ENCODE measurements around the gene DDX56.
A peak's percentile ranks its signal among the peaks of the same experiment; 100 is the strongest.
"Not testable (repeated sequence)": the region's sequence is repeated elsewhere in the genome, so short reads cannot be mapped to it uniquely, and the experiment has no call there.

The DDX56 gene

DNA sequence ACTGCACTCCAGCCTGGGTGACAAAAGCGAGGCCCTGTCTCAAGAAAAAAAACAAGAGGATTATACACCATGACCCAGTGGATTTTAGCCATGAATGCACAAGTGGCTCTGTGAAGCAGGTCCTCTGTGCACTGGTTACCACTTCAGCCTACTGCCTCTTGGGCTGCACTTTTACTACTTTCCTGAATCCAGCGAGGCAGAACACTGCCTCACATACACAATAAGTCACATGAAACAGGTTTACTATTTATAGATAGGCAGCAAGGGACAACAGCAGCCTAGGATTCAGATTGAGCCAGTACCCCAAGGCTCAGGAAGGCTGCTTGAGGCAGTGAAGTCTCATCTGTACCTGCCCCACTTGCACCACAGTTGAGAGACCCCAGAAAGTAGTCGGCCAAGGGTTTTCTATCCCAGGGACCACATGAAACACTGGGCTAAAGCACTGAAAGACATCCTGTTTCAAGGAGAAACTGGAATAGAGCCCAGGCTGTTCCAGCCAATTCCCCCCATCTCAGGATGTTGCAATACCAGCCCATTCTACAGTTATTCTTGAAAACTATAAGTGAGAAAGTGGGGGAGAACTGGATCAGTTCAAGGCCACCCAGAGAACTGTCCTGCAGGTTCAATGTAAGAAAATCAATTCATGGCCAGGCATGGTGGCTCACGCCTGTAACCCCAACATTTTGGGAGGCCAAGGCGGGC lies 22.4 kb upstream of the DDX56 start:
- peak; percentile 89 for DNase-seq

DNA sequence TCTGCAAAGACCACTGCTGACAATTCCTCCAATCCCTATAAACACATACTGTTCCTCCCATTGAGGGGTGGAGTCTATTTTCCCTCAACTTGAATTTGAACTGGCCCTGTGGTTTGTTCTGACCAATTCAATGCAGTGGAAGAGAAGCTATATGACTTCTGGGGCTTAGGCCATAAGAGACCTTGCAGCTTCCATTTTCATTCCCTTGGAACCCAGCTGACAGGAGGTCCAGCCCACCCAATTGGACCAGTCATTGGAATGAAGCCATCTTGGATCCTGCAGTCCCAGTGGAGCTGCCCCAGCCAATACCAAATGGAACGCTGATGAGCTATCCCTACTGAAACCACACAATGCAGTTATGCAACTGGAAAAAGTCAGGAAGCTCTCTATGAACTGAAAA lies 17.2 kb upstream of the DDX56 start:
- DNase-seq, result no peak

DNA sequence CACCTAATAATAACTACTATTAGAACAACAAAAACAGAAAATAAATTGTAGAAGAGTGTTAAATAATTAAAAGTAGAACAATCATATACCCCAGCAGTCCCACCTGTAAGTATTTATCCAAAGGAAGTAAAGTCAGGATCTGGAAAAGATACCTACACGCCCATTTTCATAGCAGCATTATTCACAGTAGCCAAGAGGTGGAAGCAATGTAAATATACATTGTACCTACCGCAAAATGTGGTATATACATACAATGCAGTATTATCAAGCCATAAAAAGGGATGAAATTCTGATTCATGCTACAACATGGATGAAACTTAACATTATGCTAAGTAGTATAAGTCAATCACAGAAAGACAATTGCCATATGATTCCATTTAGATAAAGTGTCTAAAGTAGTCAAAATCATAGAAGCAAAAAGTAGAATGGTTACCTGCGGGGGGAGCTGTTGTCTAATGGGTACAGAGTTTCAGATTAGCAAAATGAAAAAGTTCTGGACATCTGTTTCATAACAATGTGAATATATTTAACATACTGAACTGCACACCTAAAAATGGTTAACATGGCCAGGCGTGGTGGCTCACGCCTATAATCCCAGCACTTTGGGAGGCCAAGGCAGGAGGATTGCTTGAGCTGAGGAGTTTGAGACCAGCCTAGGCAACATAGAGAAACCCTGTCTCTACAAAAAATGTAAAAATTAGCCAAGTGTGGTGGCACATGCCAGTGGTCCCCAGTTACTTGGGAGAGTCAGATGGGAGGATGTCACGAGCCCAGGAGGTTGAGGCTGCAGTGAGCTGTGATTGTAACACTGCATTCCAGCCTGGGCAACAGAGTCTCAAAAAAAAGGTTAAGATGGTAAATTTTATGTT lies 14.4 kb upstream of the DDX56 start:
- peak; percentile 66 for DNase-seq

DNA sequence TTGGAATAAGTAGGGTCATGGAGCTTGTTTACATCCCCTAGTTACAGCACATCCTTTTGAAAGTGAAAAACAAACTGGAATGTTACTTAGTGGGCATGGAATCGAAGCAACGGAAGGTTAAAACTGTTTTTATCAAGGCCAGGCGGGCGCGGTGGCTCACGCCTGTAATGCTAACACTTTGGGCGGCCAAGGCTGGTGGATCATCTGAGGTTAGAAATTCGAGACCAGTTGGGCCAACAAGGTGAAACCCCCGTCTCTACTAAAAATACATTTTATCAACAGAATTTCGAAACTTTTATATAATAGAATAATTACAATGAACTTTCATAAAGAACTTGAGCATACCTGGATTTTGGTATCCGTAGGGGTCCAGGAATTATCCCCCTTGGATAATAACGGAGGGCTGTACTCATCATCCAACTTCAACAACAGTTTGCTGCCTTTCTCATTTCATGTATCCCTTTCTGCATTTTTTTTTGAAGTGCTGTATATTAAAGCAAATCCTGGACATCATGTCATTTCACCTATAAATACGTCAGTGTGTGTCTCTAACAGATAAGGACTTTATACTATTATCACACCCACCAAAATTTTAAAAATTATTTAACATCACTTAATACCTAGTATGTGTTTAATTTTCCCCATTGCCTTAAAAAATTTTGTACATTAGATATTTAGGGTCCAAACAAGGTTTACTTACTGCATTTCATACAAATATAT lies 9.6 kb upstream of the DDX56 start:
- no peak for DNase-seq

DNA sequence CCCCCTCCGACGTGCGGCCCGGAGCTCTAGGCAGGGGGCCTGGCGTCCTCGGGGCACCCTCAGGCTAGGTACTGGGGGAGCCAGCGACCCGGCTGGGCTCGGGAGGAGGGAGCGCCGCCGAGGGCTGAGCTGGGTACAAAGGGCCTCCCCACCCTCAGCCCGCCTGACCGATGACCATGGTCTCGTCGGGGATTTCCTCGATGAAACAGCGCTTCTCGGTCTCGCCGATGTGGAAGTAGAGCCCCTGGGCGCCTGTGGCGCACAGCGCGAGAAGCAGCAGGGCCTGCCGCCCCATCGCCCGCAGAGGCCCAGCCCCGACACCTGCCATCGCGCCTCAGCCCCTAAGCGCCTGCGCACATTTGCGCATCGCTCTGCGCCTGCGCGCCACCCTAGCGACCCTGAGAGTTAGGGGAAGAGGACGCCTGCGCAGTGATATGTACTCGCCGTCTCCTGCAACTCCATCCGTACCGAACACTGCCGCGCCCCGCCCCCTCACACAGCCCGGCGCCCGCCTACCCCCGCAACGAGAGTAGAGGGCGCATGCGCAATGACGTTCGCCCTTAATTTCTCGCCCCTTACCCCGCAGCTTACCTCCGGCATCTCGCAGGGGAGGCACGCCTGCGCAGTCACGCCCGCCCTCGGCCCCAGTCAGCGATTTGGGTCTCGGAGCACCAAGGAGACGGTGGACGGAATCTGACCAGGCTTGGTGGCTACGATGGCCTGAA lies 8.3 kb upstream of the DDX56 start, which contains the start of gene TMED4:
TMED4 (minus strand) TSS at position 353 of the 725 bp plus-strand sequence; CDS start at position 328, 25 bp downstream.
- DNase-seq, result peak; percentile 100

DNA sequence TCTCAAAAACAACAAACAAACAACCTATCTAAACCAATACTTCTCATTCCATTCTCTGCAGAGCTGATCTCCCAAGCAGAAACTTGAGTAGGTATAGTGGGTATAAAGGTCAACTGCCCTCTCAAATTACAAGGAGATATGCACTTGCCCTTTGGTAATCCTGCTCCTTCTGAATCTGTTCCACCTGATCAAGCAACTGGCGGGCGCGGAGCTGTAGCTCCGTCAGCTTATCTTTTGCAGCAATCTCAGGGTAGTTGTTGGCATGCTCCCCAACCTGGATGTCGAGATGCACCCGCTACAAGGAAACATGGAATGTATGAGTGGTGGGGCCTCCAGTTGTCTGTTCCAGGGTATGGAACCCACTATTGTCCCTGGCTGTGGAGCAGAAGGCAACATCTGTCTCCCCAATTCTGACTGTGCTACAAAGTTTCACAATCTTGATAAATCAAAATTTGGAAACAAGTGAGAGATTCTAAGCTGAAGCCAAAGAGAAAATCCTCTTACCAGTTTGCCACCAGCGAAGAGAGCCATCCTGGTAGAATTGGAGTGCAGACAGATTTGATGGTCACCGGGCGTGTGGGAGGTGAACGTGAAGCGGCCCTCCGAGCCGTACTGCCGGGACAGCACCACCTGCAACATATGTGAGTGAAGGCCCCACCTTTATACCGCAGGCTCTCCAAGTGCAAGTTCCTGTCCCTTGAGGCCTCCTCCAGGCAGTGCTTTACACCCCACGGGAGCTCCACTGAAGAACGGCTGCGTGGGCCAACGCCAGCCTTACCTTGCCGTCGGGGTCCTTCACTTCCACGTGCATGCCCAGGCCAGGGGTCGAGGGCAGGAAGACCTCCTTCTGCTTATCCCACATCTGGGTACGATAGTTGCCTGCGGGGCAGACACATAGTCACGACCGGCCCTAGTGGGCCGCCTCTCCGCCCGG lies 7.5 kb upstream of the DDX56 start:
- DNase-seq, result peak; percentile 67

DNA sequence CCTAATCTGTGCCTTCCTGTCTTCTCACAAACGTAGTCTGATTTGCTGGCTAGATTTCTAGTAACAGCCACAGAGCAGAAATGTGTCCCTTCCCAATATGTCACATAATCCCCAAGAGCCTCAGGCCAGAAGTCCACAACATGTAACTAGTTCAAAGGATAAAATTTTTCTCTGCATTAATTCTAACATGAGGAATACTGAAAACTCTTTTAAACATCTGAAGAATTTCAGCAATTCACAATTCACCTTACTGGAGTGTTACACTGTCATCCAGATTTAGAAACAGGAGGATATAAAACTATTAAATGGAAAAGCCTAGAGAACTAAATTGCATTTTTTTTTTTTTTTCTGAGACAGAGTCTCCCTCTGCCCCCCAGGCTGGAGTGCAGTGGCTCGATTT lies 2.5 kb upstream of the DDX56 start:
- DNase-seq, result no peak

DNA sequence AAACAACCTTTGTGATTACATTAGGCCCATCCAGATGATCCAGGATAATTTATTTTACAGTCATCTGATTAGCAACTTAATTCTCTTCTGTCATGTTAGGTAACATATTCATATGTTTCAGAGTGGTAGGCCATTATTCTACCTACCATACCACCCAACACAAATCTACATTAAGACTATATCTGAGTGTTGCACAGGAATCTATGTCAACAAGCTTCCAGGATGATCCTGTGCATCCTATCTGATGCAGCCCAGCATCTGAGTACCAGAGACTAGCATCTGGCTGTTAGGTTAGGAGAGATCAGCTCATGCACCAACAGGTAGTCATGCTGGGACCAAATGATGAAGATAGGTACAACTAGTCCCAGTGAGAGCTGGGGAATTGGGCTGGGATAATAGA lies 1.3 kb upstream of the DDX56 start:
- no peak for DNase-seq

DNA sequence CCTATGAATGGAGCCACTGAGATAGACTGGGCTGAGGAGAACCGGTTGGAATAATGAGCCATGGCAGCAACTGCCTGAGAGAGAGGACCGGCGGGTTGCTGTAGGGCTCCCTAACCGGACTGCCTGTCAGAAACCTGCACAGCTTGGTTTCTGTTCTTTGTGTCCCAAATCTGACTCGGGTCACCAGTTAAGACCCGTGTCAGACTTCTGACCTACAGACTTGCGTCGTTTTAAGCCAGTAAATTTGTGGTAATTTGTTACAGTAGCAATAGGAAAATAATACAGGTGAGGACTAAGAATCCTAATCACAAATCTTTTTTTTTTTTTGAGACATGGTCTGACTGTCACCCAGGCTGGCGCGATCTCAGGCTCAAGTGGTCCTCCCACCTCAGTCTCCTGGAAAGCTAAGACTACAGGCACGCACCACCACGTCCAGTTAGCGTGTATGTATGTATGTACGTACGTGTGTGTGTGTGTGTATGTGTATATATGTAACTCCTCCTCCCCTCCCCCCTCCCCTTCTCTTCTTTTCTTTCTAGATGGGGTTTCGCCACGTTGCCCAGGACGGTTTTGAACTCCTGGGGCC lies 672 bp upstream of the DDX56 start:
- no peak for DNase-seq

DNA sequence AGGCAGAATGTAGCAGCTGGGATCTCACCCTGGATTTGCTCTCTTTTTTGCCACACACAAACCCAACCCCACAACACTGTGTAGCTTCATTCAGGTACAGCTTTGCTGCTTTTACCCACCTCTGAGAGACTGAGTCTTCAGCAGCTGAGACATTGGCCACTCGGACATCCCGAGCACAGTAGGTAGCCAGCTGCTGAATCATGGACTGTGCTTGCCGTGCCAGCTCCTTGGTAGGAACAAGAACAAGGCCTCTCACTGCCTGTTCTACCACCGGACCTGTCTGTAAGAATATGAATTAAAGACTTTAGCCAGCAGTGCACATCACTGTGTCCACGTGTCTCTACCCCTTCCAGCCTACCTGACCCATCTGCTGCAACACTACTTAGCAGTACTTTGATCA lies 937 bp downstream of the DDX56 start:
- DNase-seq, result no peak

DNA sequence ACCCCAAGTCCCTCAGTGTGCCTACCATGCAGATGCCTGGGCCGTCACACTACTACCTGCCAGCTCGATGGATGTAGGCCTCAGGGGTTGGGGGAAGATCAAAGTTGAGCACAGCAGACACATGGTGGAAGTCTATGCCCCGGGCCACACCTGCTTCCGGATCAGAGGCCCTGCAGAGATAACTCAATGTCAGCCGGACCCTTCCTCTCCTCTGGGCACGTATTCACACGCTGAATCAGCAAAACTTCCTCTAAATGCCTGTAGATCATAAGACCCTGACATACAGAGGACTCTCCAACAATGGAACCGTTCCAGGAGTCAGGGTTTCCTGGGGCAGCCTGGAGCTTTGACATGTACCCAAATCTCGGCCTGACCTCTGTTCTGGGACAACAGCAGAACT lies 3.7 kb downstream of the DDX56 start:
- DNase-seq, result no peak

DNA sequence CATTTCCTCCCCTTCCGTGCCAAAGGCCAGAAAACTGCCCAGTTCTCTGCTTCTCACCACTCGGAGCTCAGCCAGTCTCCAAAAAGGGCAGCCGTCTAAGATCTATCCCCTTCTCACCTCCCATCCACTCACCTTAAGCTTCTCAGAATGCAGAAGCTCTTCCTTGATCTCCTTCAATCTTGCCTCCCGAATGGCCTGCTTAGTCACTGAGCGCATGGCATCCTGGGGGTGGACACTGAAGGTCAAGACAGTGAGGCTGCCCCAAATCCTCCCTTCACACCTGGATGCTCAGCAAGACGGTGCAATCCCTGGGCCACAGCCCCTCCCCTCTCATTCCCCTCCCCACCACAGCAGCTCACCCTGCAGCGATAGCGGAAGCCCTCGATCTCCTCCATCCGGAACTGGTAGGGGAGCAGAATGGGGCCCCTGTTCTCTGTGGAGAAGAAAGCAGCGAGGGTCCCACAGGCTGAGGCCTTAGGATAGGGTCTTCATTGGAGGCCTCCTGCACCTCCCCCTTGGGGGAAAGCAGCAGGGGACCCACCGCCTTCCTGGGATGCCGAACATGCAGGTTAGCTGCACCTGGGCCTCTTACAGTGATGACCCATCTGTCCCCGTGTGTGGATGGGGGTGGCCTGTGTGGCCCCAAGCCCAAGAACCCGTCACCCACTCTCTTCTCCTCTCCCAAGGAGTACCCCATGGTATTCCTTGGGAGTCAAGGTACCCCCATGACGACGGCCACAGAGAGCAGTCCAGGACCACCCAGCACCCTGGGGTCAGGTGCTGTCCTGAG lies 4.7 kb downstream of the DDX56 start:
- DNase-seq, result no peak

DNA sequence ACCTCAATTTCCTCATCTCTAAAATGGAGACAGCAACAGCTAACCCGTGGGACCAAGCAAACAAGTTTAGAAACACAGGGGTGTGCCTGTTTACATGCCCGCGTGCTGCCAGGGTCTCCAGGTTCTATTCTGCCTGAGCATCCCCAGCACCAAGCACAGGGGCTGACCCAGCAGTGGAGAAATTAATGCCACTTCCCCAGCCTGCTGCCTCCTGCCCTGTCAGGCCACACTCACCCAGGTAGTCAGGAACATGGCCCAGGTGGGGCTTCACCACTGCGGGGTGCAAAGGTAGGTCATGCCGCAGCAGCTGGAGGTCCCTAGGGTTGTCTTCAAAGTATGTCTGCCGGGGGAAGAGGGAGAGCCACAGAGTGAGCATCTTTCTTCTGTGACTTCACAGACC lies 5.8 kb downstream of the DDX56 start:
- no peak for DNase-seq

DNA sequence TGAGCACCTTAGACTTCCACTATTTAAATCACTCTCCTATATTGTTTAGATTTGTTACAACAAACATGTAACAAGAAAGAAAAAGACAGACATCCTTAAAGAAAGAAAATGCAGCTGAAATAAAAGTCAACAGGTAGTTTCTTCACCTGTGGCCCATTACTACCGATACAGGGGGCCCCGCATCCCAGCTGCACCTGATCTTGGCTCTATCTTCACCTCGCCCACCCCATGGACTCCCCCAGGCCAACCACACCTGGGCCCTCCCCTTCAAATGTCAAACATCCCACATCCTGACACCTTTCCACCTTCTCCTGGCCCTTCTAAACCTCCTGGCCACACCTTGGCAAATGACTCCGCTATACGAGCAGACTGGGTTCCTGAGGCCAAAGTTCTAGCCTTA lies 7.0 kb downstream of the DDX56 start:
- DNase-seq, result no peak

DNA sequence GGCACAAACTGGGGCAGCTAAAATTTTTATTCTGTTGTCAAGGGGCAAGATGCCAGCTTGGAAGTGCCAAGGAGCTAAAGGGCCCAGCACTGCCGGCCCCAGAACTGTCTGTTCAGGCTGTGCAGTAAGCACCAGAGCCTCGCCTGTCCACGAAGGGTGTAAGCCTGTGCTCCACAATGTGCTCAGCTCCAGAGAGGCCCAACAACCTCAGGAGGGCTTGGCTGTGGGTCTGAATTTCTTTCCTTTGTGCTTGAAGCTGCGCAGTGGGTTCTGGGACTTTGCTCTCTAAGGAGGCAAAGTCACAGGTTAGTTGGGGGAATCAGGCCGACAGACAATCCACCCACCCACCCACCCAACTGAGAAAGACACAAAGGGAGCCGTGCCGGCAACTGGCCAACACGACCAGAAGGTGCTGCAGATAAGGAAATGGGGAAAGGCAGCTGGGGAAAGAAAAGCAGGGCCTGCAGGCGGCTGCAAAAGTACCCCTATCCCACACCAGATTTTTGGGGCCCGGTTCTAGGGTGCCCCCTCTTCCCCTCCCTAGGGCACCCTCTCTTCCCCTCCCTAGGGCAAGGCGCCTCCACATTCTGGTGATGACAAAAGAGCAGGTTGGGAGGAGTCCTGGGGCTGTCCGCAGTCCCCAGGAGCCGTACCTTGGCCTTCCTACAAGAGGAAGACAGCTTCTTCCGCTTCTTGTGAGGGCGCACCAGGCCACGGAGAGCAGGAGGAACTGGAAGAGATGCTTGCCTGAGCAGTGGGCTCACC lies 7.7 kb downstream of the DDX56 start:
- DNase-seq, result no peak

DNA sequence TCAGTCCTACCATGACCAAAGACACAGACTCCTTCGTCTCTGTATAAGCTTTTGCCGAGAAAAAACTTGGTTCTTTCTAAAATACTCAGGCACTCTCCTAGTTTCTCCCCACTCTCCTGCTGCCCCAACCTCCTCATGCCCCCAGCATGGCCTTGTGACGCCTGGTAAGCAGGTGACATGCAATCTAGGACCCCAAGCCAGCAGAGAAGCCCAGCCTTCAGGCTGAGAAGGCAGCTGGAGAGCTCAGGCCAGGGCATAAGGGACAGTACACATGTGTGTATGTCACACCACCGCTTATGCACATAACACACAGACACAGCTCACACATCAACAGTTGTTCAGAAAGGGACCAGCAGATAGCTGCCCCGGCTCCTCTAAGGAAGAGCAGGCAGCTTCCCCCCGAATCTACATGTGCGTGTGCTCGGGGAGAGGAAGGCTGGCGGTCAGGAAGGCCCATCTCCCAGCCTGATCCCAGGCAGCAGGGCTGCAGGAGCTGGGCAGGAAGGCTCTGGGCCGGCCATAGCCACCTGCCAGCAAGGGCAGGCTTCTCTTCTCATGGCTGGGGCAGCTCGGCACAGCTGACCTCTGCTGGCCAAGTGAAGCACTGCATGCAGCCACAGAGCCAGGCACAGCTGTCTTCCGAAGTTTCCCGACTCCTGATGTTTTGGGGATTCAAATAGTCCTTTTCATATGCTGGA lies 8.5 kb downstream of the DDX56 start:
- DNase-seq, result peak; percentile 52

DNA sequence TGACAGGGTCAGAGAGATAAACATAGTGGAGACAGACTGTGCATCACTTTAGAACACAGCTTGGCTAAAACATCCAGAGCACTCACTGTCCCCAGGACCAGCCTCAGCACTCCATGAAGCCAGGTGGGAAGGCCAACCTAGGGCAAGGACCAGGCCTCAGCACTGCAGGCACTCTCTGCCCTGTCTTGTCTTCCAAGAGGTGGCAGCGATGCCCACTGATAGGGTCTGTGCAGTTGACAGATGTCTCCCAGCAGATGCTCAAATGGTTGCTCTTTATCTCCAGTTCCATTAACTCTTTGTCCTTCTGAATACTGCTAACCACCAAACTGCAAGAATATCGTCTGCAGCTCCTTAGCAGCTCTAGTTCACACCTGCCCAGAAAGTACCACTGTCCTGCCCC lies 9.1 kb downstream of the DDX56 start:
- no peak for DNase-seq

DNA sequence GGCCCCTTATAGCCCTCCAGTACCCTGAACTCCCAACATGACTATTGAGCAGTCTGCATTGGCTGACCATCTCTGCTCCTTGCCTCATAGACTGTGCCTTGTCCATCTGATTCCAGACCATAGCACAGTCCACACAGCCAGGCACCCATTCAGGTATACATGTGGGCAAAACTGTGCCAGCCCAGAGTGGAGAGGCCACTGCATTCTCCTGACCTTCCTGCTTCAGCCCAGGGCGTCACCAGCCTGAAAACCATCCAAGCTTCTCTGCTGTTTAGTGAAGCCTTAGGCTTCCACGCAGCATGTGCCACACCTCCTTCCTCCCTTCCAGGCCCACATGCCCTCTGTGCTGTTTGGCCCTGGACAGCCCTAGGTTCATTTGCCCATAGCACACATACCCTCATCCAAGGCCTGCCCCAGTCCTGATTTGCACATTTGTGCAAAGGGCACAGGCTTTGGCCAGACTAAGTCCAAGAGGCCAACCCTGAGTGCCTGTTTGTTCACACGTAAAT lies 10.5 kb downstream of the DDX56 start:
- DNase-seq, result no peak

DNA sequence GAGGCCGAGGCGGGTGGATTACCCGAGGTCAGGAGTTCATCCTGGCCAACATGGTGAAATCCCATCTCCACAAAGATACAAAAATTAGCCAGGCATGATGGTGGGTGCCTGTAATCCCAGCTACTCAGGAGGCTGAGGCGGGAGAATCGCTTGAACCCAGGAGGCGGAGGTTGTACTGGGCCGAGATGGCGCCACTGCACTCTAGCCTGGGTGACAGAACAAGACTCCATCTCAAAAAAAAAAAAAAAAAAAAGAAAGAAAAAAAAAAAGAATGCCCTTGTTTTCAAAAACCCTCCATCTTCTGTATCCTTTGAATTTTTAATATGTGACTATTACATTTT lies 11.1 kb downstream of the DDX56 start:
- DNase-seq, result not testable (repeated sequence)

Measured in DMS79 treated with DMSO at 0.1 percent for 48 hours (cell line).